Body of pancreas (tissue), 4 donors: Measurements from ENCODE around the gene HES1. TPM values are rescaled to one million over a fixed set of nuclear protein-coding genes. Genes with fewer than 3 reads are reported as not detected.

ENCODE experiments used
- ATAC-seq: fragments of 150-250 bp; one replicate; pipeline ENCODE4 v1.9.1; 2016
- DNase-seq, 4 donors: peaks; one replicate each; pipeline ENCODE4 v3.0.0-alpha.2; 2019
- H3K27ac ChIP-seq, 4 donors: fragments of 200-600 bp; sonication (generic); 1 replicate in 3 of 4; 2 replicates in 1 of 4; pipeline versions ENCODE4 v1.5.1 to v1.6.1; 2016 to 2019; ENCODE audit warnings: mild to moderate bottlenecking in 1 of 4, mixed read lengths in 1 of 4, moderate library complexity in 1 of 4
- H3K27me3 ChIP-seq, 2 donors: fragments of 200-600 bp; sonication (generic); one replicate each; pipeline ENCODE4 v1.6.0; 2016; ENCODE audit warnings: mild to moderate bottlenecking in 1 of 2
- H3K36me3 ChIP-seq, 2 donors: fragments of 200-600 bp; sonication (generic); replicated peaks in 1 of 2; 2 replicates each; pipeline ENCODE4 v1.5.1; 2016; ENCODE audit warnings: low read depth in 2 of 2; ENCODE audit not compliant: insufficient read depth in 1 of 2
- H3K4me1 ChIP-seq: fragments of 200-600 bp; sonication (generic); one replicate; pipeline ENCODE4 v1.6.0; 2016
- H3K4me3 ChIP-seq, 2 donors: fragments of 200-600 bp; sonication (generic); 1 replicate in 1 of 2; 2 replicates in 1 of 2; pipeline ENCODE4 v1.5.1; 2016 to 2019
- H3K9me3 ChIP-seq, 3 donors: fragments of 200-600 bp; sonication (generic); 1 replicate in 2 of 3; 2 replicates in 1 of 3; pipeline ENCODE4 v1.5.1; 2016
- CTCF ChIP-seq, 7 experiments: fragments of 450-650 bp in 4 of 7; fragments of 200-600 bp in 3 of 7; sonication (generic) in 3 of 7; IDR thresholded peaks; one replicate each; pipeline ENCODE4 v1.5.1; 2016 to 2019; ENCODE audit warnings: antibody characterized with exemption in 7 of 7
- POLR2A ChIP-seq, 3 donors: fragments of 450-650 bp; IDR thresholded peaks; one replicate each; pipeline ENCODE4 v1.6.1; 2016; ENCODE audit warnings: antibody characterized with exemption in 3 of 3, mild to moderate bottlenecking in 2 of 3
- WGBS, 2 donors: methylation state at CpG; one replicate each; pipeline ENCODE4 v1.1.5; 2017; 5-methylcytosine and 5-hydroxymethylcytosine counted together
- intact Hi-C: fragments of 100-400 bp; cut with DNase I; formaldehyde crosslinking; loops from one replicate; pipeline ENCODE4 v1.15.1; 2023
- total RNA-seq, 2 donors: library from RNA; depleted of rRNA; stranded (reverse); fragments of >200 nt; gene quantifications; one replicate each; pipeline ENCODE4 v1.1.0, GENCODE V29; 2016

The HES1 gene, protein sequence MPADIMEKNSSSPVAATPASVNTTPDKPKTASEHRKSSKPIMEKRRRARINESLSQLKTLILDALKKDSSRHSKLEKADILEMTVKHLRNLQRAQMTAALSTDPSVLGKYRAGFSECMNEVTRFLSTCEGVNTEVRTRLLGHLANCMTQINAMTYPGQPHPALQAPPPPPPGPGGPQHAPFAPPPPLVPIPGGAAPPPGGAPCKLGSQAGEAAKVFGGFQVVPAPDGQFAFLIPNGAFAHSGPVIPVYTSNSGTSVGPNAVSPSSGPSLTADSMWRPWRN
- total RNA-seq = 10 to 100 TPM; 28.5 to 49.1 TPM

GRCh38 chr3:194135806-194136518 is at the start of gene HES1:
Gene HES1 (plus strand): TSS chr3:194136148. CDS start chr3:194136381, 233 bp downstream.
- Histone ChIP-seq H3K4me1 (peaks cover 65% of the 10 kb centered on the region), H3K4me3 (peak within 1 kb of the TSS; percentile 70 to 87), H3K36me3 (no peaks in the 10 kb centered on the region), H3K9me3 (no peaks in the 10 kb centered on the region), H3K27ac (peak within 1 kb of the TSS; percentile 97 to 99 (median 99)), H3K27me3 (no peaks in the 10 kb centered on the region)
- whole genome bisulfite sequencing, 2 donors = 1% methylated on average over 21 to 29 of the region's 29 CpGs
- ATAC-seq (peak; percentile 69), DNase-seq (peak; percentile 96 to 97 (median 96))
- intact Hi-C loops = no loop called here
- TF ChIP-seq POLR2A (IDR thresholded peaks at IDR 0.05) = peak; percentile 96 to 100 (median 99)
- TF ChIP-seq CTCF (IDR thresholded peaks at IDR 0.05) = peak in 2 of 7 experiments; percentile 11 to 25

DNA sequence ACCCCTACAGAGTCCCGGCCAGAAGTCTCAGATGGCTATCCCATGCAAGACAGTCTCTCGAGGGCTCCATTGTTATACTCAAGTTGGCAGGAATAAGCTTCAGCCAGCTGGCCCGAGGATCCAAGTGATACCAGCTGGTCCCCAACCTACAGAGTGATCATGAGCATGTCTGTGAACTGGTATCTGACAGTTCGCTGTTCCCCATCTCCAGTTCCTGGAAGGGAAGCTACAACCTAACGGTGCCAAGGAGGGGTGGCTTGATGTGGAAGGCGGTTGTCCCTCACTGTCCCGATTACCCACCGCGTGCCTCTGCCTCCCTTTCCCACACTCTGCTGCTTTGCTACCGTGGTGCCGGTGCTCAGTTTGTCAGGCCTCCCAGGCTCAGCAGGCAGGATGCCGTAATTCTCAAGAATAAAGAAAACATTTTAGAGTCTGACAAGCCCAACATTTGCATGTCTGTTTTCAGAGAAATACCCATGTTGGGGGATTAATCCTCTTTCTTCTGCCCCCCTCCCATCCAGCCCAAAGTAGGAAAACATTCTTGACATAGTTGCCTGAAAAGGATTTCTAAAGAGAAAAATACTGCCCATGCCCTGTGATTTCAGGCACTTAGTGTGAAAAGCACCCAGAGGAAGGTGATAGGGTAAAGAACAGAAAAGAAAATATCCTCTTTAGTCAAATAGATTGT is 49.4 kb upstream of the HES1 start:
- no peak overlapping the region for H3K27ac ChIP-seq
- WGBS, 2 donors = 82 to 89% methylated on average over 12 of the region's 12 CpGs

GRCh38 chr3:194087280-194087679 is 48.7 kb upstream of the HES1 start:
- Histone ChIP-seq H3K27me3 (no peaks in the 10 kb centered on the region), H3K27ac (no peak overlapping the region), H3K36me3 (no peaks in the 10 kb centered on the region), H3K4me1 (no peaks in the 10 kb centered on the region), H3K4me3 (no peak overlapping the region), H3K9me3 (no peaks in the 10 kb centered on the region)
- no peak for TF ChIP-seq CTCF (IDR thresholded peaks at IDR 0.05)
- TF ChIP-seq POLR2A (IDR thresholded peaks at IDR 0.05) = no peak
- DNase-seq = no peak
- ATAC-seq = no peak
- intact Hi-C loops = no loop called here
- 82 to 83% methylated on average over 5 of the region's 5 CpGs for WGBS, 2 donors

More for the DNA sequence above, 49.4 kb upstream of the HES1 start:
- Histone ChIP-seq H3K27me3 (no peaks in the 10 kb centered on the region), H3K4me1 (no peaks in the 10 kb centered on the region), H3K4me3 (no peak overlapping the region), H3K36me3 (no peaks in the 10 kb centered on the region), H3K9me3 (no peaks in the 10 kb centered on the region)
- no peak for TF ChIP-seq CTCF (IDR thresholded peaks at IDR 0.05)
- intact Hi-C loops = no loop called here
- no peak for ATAC-seq
- no peak for DNase-seq

GRCh38 chr3:194087995-194088855 is 47.7 kb upstream of the HES1 start:
- Histone ChIP-seq H3K27me3 (no peaks in the 10 kb centered on the region), H3K27ac (peak overlapping the region in 1 of 4 donors; percentile 80), H3K4me1 (peaks cover 5% of the 10 kb centered on the region), H3K9me3 (no peaks in the 10 kb centered on the region), H3K36me3 (no peaks in the 10 kb centered on the region), H3K4me3 (no peak overlapping the region)
- TF ChIP-seq CTCF (IDR thresholded peaks at IDR 0.05) (no peak), POLR2A (IDR thresholded peaks at IDR 0.05) (no peak)
- DNase-seq (no peak), ATAC-seq (no peak)
- 72 to 84% methylated on average over 10 to 11 of the region's 11 CpGs for WGBS, 2 donors
- intact Hi-C loops = no loop called here
